ENCODE data around the gene IFNE.

IFNE gene, protein sequence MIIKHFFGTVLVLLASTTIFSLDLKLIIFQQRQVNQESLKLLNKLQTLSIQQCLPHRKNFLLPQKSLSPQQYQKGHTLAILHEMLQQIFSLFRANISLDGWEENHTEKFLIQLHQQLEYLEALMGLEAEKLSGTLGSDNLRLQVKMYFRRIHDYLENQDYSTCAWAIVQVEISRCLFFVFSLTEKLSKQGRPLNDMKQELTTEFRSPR

DNA sequence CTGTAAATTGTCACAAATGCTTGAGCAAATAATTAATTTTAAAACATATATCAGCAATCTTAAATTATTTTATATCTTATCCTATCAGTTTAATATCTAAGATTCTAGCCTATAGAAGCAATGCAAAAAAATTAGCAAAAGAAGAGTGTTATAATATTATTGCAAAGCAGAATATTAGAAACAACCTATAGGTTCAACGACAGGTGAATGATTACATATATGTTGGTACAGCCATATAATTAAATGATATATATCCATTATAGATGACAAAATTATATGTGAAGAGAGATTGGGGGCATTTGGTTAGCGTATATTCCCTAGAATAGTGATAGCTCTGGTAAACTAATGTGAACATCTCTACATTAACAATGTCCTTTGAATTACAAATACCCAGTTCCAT is at the start of gene IFNE:
Gene IFNE (minus strand): TSS at position 101 of the 400 bp plus-strand sequence. CDS start 619 bp downstream, outside the sequence.
- no peak for DNase-seq (ENCODE audit: low read depth, low spot score)

DNA sequence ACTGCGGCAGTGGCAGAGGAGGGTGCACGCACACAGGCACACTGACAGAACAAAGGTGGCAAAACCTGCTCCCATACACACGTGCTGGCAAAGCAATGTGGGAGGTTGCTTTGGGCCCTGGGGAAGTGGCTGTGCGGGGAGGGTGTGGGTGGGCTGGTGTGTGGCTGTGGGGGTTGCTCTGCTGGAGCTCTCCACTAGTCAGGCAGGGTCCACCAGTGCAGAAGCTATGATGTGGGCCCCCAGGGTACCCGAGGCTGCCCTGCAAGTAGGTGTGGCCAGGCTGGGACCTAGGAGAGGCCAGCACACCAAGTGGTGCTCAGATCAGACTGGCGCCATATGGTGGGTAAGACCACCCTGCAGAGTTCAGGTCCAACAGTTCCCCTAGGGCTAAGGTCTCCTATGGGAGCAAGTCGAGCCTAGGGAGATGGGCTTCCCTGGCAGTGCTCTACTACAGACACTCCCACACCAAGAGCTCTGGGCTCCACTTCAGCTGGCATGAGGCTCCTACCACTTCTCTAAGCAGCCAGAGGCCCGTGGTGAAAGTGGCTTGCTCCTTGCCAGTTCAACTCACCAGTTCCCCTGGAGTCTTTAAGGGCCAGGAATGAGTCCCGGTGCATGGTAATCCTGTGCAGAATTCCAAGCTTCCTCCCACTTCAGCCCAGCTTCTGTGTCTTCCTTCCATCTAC is 46.2 kb upstream of the IFNE start:
- no peak for DNase-seq (ENCODE audit: low read depth, low spot score)

DNA sequence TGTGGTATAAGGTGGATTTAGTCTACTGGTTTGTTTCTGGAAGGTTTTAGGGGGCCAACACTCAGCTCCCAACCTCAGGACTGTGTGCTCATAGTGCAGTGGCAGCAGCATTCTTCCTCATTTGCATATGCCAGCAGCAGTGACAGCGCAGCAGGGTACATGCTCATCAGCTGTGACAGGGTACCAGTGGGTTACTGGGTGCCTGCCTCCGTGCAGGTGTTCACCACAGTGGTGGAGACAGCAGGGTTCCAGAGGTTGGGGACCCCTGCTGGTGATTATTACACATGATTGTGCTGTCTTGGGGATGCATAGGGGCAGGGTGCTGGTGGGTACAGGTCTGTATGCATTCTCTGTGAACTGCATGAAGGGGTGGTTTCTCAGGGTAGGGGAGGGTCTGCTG is 45.5 kb upstream of the IFNE start:
- DNase-seq (ENCODE audit: low read depth, low spot score), result no peak

DNA sequence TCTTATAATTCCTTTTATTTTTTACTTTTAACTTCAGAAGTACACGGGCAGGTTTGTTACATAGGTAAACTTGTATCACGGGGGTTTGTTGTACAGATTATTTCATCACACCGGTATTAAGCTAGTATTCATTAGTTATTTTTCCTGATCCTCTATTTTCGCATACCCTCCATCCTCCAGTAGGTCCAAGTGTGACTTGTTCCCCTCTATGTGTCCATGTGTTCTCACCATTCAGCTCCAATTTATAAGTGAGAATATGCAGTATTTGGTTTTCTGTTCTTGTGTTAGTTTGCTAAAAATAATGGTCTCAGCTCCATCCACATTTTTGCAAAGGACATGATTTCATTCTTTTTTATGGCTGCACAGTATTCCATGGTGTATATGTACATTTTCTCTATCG is 43.1 kb upstream of the IFNE start:
- no peak for DNase-seq (ENCODE audit: low read depth, low spot score)

DNA sequence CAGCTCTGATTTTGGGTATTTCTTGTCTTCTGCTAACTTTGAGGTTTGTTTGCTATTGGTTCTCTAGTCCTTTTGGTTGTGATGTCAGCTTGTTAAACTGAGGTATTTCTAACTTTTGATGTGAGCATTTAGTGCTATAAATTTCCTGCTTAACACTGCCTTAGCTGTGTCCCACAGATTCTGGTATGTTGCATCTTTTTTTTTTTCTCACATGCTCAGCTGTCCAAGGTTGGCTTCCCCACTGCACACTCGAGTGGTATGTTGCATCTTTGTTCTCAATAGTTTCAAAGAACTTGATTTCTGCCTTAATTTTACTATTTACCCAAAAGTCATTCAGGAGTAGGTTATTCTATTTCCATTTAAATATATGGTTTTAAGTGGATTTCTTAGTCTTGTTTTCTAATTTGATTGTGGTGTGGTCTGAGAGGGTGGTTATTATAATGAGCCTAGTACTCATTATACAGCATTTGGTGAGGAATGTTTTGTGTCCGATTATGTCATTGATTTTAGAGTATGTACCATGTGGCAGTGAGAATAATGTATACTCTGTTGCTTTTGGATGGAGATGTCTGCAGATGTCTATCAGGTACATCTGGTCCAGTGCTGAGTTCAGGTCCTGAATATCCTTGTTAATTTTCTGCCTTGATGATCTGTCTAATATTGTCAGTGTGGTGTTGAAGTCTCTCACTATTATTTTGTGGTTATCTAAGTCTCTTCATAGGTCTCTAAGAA is 42.2 kb upstream of the IFNE start:
- no peak for DNase-seq (ENCODE audit: low read depth, low spot score)

DNA sequence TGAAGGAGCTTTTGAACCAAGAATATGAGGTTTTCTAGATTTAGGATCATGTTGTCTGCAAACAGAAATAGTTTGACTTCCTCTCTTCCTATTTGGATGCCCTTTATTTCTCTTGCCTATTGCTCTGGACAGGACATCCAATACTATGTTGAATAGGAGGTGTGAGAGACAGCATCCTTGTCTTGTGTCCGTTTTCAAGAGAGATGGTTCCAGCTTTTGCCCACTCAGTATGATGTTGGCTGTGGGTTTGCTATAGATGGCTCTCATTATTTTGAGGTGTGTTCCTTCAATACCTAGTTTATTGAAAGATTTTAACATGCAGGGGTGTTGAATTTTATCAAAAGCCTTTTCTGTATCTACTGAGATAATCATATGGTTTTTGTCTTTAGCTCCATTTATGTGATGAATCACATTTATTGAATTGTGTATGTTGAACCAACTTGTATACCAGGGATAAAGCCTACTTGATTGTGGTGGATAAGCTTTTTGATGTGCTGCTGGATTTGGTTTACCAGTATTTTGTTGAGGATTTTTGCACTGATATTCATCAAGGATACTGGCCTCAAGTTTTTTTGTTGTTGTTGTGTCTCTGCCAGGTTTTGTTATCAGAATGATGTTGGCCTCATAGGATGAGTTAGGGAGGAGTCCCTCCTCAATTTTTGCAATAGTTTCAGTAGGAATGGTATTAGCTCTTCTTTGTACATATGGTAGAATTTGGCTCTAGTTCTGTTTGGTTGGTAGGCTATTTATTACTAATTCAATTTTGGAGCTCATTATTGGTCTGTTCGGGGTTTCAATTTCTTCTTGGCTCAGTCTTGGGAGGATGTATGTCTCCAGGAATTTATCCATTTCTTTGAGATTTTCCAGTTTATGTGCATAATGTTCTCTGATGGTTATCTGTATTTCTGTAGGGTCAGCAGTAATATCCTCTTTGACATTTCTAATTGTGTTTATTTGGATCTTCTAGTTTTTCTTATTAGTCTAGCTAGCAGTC is 41.2 kb upstream of the IFNE start:
- no peak for DNase-seq (ENCODE audit: low read depth, low spot score)

DNA sequence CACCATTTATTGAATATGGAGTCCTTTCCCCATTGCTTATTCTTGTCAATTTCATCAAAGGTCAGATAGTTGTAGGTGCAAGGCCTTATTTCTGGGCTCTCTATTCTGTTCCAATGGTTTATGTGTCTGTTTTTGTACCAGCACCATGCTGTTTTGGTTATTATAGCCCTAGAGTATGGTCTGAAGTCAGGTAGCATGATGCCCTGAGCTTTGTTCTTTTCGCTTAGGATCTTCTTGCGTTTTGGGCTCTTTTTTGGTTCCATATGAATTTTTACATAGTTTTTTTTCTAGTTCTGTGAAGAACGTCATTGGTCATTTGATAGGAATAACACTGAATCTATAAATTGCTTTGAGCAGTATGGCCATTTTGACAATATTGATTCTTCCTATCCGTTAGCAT is 40.2 kb upstream of the IFNE start:
- DNase-seq (ENCODE audit: low read depth, low spot score), result no peak

DNA sequence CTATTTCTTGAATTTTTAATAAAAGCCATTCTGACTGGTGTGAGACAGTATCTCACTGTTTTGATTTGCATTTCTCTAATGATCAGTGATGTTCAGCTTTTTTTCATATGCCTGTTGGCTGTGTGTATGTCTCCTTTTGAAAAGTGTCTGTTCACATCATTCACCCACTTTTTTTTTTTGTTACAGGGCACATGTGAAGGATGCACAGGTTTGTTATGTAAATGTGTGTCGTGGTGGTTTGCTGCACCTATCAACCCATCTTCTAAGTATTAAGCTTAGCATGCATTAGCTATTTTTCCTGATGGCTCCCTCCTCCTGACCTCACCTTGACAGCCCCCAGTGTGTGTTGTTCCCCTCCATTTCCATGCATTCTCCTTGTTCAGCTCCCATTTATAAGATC is 39.3 kb upstream of the IFNE start:
- DNase-seq (ENCODE audit: low read depth, low spot score), result no peak

DNA sequence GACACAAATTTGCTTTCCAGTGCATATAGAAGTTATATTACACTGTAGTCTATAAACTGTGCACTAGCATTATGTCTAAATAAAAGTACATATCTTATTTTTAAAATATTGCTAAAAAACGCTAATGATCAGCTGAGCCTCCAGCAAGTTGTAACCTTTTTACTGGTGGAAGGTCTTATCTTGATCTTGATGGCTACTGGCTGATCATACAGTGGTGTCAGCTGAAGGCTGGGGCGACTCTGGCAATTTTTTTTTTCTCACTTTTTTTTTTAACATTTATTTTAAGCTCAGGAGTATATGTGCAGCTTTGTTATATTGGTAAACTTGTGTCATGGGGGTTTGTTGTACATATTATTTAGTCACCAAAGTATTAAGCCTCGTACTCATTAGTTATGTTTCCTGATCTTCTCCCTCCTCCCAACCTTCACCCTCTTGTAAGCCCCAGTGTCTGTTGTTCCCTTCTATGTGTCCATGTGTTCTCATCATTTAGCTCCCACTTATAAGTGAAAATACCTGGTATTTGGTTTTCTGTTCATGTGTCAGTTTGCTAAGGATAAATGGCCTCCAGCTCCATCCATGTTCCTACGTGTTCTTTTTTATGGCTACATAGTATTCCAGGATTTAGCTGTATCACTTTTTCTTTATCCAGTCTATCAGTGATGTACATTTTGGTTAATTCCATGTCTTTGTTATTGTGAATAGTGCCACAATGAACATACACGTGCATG is 38.6 kb upstream of the IFNE start:
- no peak for DNase-seq (ENCODE audit: low read depth, low spot score)

DNA sequence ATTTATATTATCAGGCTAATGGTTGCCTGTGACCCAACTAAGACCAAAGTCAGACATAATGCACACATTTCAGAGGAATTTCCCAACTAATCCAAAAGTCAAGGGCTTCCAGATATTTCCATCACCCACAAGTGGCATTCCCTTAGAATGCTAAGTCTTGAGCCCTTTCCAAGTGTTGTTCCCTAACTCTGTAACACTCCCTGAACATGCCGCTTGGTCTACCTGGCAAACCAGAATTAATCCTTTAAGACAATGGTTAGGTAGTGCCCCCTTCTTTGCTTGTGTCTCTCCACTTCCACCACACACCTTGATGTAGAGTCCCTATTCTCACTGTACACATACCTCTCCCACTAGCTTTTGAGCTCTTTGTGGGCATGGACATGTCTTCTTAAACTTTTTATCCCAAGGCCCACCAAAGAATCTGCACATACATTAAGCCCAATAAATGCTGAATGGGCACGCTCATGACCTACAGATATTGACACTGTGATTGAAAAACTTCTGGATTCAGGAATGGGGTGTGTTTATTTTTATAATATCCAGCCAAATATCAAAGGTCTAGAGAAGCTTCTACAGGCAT is 37.8 kb upstream of the IFNE start:
- DNase-seq (ENCODE audit: low read depth, low spot score), result no peak

DNA sequence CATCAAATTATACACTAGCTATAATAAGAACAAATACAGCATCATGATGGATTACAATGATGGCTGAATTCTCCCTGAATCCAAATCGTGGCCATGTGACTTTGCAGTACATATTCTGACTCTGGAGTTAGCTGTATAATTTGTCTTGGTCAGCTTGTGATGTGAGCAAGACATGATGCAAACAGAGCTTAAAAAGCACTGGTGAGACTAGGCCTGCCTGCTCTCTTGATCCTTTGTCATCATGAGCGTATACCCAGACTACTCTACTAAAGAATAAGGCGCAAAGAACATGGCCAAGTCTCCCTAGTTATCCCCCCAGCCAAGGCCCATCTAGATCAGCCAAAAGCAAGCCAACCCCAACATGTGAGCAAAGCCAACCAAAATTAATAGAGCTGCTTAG is 34.7 kb upstream of the IFNE start:
- no peak for DNase-seq (ENCODE audit: low read depth, low spot score)

DNA sequence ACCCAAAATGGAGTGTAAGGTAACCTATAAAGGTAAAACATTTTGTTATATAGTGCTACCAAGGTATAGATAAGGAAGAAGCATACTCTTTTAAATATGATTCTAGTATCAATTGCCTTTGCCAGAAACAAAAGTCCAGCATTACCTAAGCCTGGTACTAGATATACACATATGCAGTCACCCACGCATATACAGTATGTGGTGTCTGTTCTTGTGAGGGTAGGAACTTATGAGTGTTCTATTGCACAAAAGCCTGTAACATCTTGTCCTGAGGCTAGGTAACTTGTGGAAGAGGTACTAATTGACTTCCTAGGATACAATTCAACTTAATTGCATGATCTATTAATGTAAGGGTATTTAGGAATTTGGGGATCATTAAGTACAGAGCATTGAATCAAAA is 31.3 kb upstream of the IFNE start:
- no peak for DNase-seq (ENCODE audit: low read depth, low spot score)

DNA sequence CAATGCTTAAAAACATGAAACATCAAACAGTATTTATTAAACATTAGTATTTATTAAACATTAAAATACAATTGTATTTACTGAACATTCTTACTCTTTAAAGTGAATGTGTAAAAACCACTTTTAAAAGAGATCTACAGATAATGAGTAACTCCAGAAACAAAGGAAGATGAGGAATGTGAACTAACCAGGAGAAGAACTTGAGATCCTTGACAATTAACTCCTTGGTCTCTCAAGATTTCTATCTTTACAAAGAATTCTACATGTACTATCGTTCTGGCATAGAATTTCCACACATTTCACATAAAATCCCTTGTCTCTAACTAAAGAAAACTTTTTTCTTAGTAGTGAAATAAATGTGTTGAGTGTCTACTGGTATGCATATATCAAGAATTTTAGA is 28.7 kb upstream of the IFNE start:
- DNase-seq (ENCODE audit: low read depth, low spot score), result no peak

DNA sequence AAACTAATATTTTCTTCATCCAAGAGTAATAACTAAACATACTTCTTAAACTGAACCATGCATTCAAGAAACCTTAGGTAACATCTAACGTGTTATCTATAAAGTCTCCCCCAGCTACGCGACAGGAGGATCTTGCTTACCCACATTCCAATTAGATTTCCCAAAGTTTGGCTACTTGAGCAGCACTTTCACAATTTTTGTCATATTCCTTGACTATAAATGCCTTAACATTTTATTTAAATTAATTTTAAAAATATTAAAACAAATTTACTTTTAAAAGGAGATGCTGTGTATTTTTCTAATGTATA is 25.3 kb upstream of the IFNE start:
- no peak for DNase-seq (ENCODE audit: low read depth, low spot score)

DNA sequence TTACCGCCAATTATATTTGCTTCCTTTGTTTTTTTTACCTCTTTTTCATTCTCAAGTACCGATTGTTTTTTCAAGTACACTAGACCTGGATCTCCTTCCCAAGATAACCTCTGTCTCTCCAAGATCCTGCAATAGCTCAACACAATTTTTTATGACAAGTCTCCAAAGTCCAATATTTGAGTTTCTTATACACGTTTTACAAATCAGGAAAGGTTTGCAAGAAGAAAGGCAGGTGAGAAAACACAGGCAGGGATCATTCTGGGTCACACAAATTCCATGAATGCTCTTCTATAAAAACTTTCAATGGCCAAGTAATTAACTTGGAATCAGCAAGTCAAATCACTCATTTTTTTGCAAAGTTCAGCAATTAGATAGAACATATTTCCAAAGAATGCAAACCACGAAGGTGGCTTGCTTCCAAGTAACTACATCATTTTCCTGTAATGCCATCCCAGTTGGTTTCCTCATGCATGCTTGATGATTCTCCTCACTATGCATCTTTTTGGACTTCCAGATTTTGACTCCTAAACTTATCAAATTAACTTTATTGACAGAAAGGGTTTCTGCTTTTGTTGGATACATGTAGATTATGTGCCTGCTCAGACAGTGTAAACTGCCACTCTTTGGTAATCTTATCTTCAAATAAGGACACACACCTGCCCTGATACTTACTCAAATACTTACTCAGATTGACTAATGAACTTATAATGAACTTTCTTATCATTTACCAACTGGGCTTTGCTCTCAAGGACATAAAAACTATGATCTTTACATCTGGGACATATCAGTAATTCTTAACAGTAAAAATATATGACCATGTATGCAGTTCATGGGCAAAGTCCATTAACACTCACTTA is 24.7 kb upstream of the IFNE start:
- DNase-seq (ENCODE audit: low read depth, low spot score), result no peak

DNA sequence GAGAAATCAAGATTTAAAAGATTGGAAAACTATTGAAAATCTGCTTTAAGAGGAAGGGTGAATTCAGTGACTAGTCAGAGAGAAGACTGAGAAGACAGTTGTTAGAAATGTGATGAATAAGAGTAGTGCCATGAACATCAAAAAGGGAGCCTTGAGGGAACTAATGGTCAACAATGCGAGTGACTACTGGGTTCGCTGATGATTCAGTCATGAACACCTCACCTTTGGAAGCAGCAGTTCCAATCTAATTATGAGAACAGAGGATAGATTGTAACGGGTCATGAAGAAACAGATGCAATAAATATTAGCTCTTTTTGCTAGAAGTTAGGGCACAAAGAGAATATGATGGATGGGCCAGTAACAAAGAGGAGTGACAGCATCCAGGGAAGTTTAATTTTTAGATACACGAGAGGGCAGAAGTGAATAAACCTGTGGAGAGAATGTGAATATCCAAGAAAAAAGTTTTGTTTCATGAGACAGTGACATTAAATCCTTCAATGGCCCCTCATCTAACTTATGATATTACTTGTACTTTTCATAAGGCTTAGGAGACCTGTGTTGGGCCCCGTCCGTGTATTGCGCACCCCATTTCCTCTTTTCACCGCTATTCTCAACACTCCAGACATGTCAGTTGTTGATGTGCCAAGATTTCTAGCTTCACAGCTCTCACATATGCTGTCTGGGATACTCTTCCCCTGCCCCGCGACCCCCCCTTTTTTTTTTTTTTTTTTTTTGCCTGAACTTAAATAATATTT is 23.5 kb upstream of the IFNE start:
- DNase-seq (ENCODE audit: low read depth, low spot score), result no peak

DNA sequence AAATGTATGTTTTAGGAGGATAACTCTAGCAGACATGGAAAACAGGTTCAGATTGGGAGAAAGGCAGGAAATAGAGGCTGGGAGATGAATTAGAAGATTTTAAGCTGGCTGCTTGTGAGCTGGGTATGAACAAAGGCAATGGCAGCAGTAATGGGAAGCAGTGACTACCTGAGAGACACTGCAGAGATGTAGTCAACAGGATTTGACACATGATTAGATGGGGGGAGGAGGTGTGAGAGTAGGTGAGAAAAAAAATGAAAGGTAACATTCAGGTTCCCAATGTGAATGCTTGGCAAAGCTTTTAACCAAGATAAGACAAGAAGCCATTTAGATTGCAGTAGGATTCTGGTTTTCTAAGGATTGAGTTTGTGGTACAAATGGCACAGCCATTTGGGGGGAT is 22.8 kb upstream of the IFNE start:
- no peak for DNase-seq (ENCODE audit: low read depth, low spot score)

DNA sequence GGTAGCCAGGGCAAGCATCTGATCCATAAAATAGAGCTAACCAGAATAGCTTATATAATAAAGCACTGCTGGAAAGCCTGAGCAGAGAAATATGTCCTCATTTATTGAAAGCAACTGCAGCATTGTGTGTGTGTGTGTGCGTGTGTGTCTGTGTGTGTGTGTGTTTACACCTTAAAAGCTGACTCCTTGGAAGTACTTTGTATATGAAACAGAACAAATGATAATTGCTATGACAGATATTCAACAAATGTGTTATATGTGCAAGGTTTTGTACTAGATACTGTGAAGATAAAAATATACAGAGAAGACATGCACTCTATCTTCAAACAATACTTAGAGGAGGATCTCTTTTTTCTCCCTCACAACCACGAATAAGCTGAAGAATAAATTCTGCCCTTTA is 22.0 kb upstream of the IFNE start:
- no peak for DNase-seq (ENCODE audit: low read depth, low spot score)

DNA sequence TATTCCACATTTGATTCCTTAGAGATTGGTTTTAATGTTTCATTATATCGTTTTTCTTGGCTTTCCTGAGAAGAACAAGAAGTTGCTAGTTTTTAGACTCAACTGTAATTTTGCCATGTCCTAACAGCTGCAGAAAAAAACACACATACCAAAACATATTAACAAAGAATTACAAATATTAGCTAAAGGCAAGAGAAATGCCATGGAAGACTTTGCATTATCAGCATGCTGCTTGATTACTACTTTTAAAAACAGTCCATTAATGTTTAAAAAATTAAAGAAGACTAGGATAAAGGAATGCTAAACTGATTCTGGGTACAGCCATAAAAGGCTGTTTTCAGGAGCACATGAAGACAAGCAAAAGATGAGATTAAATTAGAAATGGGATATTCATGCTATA is 20.5 kb upstream of the IFNE start:
- no peak for DNase-seq (ENCODE audit: low read depth, low spot score)
